OCI-LY7 (cell line): ENCODE results near the gene CEP95.

Experiments
- CTCF ChIP-seq: fragments of 200-600 bp; sonication (generic); conservative IDR thresholded peaks from 2 replicates; pipeline ENCODE4 v1.5.1; 2014; ENCODE audit warnings: mild to moderate bottlenecking, antibody characterized with exemption, low read length, moderate library complexity, mixed read lengths
- EZH2phosphoT487 ChIP-seq: fragments of 200-600 bp; sonication (generic); IDR thresholded peaks from 2 replicates; pipeline ENCODE4 v1.6.1; 2018; ENCODE audit warnings: low read depth, borderline replicate concordance, mild to moderate bottlenecking, mixed run types, antibody characterized with exemption, low read length, moderate library complexity, mixed read lengths

GRCh38 chr17:64537488-64537887 is 30.7 kb downstream of the CEP95 start:
- TF ChIP-seq CTCF (no peak), EZH2phosphoT487 (no peak)
